Measurements from ENCODE around the gene F7.

Gene F7

DNA sequence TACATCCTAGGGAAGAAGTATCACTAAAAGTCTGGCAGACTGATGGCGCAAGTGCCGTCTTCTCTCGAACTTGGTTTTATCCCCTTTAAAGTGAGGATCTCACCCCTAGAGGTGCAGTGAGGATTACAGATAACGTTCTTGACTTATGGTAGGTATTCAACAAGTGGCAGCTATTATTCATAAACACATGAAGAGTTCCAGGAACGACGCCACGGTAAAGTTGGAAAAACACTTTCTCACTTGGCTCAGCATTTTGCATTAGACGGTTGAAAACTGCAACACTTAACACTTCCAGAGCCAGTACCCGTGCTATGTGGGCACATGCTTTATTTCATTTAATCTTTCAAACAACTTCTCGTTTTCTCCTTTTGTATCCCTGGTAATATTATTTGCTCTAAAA lies 61.6 kb downstream of the F7 start:
- Histone ChIP-seq H3K27me3 (ENCODE audit: low read depth, low read length) (no peaks in the 10 kb centered on the region; the same call in 1 of the 2 replicates), H3K4me3 (ENCODE audit: low read length) (no peak overlapping the region), H3K36me3 (replicated peaks; ENCODE audit: low read depth, low read length) (peaks cover 23% of the 10 kb centered on the region), H3K9ac (ENCODE audit: low read length) (no peak overlapping the region), H3K4me2 (ENCODE audit: low read length) (no peak overlapping the region), H3K9me3 (ENCODE audit: insufficient read depth, low read length) (no peaks in the 10 kb centered on the region), H3K27ac (ENCODE audit: low read length) (no peak overlapping the region), H3K4me1 (ENCODE audit: low read length) (peaks cover 6% of the 10 kb centered on the region), H2AFZ (ENCODE audit: low read depth, low read length) (no peak overlapping the region), H3K79me2 (ENCODE audit: low read length) (no peaks in the 10 kb centered on the region), H4K20me1 (ENCODE audit: insufficient read depth, low read length) (no peaks in the 10 kb centered on the region; the same call in 1 of the 2 replicates)
- TF ChIP-seq, protein P1, sequence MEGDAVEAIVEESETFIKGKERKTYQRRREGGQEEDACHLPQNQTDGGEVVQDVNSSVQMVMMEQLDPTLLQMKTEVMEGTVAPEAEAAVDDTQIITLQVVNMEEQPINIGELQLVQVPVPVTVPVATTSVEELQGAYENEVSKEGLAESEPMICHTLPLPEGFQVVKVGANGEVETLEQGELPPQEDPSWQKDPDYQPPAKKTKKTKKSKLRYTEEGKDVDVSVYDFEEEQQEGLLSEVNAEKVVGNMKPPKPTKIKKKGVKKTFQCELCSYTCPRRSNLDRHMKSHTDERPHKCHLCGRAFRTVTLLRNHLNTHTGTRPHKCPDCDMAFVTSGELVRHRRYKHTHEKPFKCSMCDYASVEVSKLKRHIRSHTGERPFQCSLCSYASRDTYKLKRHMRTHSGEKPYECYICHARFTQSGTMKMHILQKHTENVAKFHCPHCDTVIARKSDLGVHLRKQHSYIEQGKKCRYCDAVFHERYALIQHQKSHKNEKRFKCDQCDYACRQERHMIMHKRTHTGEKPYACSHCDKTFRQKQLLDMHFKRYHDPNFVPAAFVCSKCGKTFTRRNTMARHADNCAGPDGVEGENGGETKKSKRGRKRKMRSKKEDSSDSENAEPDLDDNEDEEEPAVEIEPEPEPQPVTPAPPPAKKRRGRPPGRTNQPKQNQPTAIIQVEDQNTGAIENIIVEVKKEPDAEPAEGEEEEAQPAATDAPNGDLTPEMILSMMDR (IDR thresholded peaks at IDR 0.05; ENCODE audit: low read depth, low read length): no peak
- no peak for TF ChIP-seq EZH2phosphoT487 (IDR thresholded peaks at IDR 0.05; ENCODE audit: low read depth)

DNA sequence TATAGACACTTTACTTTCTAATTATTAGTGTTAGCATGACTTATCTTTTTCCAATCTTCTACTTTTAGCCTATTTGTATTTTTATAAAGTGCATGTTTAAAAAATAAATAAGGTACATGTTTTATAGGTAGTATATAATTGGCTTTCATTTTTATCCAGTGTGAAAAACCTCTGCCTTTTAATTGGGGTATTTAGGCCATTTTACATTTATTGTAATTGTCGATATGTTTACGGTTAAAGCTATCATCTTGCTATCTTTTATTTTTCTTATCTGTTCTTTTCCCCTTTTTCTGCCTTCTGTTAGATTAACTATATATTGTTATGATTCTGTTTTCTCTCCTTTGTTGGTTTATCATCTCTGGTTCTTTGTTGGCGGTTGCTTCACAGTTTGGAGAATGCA lies 62.0 kb downstream of the F7 start:
- H3K9ac ChIP-seq (ENCODE audit: low read length): no peak overlapping the region
- H3K4me1 ChIP-seq (ENCODE audit: low read length): peaks cover 6% of the 10 kb centered on the region
- H3K36me3 ChIP-seq (replicated peaks; ENCODE audit: low read depth, low read length): peaks cover 27% of the 10 kb centered on the region
- H3K9me3 ChIP-seq (ENCODE audit: insufficient read depth, low read length): no peaks in the 10 kb centered on the region
- no peak overlapping the region for H3K4me3 ChIP-seq (ENCODE audit: low read length)
- TF ChIP-seq, protein P1 (IDR thresholded peaks at IDR 0.05; ENCODE audit: low read depth, low read length): no peak
- TF ChIP-seq EZH2phosphoT487 (IDR thresholded peaks at IDR 0.05; ENCODE audit: low read depth): no peak
- no peaks in the 10 kb centered on the region for H3K79me2 ChIP-seq (ENCODE audit: low read length)
- H3K27me3 ChIP-seq (ENCODE audit: low read depth, low read length): no peaks in the 10 kb centered on the region; the same call in 1 of the 2 replicates
- H2AFZ ChIP-seq (ENCODE audit: low read depth, low read length): no peak overlapping the region
- no peak overlapping the region for H3K4me2 ChIP-seq (ENCODE audit: low read length)
- H4K20me1 ChIP-seq (ENCODE audit: insufficient read depth, low read length): no peaks in the 10 kb centered on the region; the same call in 1 of the 2 replicates
- H3K27ac ChIP-seq (ENCODE audit: low read length): no peak overlapping the region

DNA sequence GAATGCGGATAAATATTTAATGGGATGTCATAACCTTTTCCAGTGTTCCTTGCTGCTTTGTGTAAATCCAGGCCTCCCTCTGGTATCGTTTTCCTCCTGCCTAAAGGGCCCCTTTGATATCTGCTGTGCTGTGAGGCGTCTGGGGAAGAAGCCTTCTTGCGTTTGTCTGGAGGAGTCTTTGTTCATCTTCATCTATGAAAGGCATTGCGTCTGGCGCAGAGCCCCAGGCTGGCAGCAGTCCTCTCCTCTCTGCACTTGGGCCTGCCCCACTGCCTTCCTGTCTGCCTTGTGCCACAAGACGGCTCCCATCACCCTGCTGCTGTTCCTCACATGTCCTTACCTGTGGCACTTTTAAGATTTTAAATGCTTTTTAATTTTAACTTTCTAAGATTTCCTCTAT lies 62.6 kb downstream of the F7 start:
- no peaks in the 10 kb centered on the region for H3K79me2 ChIP-seq (ENCODE audit: low read length)
- peaks cover 29% of the 10 kb centered on the region for H3K36me3 ChIP-seq (replicated peaks; ENCODE audit: low read depth, low read length)
- no peaks in the 10 kb centered on the region for H3K9me3 ChIP-seq (ENCODE audit: insufficient read depth, low read length)
- no peaks in the 10 kb centered on the region for H3K4me1 ChIP-seq (ENCODE audit: low read length)
- no peak overlapping the region for H3K4me2 ChIP-seq (ENCODE audit: low read length)
- H2AFZ ChIP-seq (ENCODE audit: low read depth, low read length): no peak overlapping the region
- no peaks in the 10 kb centered on the region for H3K27me3 ChIP-seq (ENCODE audit: low read depth, low read length)
- no peak overlapping the region for H3K27ac ChIP-seq (ENCODE audit: low read length)
- H3K4me3 ChIP-seq (ENCODE audit: low read length): no peak overlapping the region
- H3K9ac ChIP-seq (ENCODE audit: low read length): no peak overlapping the region
- no peak for TF ChIP-seq EZH2phosphoT487 (IDR thresholded peaks at IDR 0.05; ENCODE audit: low read depth)
- TF ChIP-seq, protein P1 (IDR thresholded peaks at IDR 0.05; ENCODE audit: low read depth, low read length): no peak
- no peaks in the 10 kb centered on the region; the same call in 1 of the 2 replicates for H4K20me1 ChIP-seq (ENCODE audit: insufficient read depth, low read length)

DNA sequence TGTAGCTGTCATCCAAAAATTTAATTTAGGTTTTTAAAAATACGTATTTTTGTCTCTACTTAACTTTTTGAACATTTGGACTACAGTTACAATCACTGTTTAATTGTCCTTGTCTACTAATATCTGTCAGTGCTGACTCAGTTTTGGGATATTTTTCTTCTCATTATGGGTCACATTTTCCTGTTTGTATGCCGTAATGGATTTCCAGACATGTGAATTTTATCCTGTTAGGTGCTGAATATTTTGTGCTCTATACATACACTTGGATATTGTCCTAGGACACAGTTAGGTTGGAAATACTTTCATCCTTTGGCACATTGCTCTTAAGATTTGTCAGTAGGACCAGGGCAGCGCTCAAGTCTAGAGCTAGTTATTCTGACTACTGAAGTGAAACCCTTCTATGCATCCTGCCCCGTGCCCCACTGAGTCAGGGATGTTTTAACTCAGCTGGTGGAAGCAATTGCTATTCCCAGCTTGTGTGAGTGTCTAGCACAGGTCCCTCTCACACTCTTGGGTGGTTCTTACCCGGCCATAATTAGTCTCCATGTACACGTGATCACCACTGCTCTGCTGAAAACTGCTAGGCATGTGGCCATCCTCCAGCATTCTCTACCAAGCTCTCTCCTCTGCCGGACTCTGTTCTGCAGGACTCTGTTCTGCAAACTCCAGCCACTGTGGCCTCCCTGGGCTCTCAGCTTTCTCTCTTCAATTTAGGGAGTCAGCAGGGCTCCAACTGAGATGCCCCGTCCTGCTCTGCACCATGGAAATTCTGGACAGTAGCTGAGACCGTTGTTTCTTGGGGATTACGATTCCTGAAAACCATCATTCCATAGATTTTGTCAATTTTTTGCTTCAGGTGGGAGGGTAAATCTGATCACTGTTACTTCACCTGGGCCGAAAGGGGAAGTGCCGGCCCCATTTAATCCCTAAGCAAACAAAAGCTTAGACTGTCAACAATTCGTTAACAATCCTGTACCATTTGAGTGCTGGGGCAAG lies 64.0 kb downstream of the F7 start:
- no peaks in the 10 kb centered on the region for H3K4me1 ChIP-seq (ENCODE audit: low read length)
- no peaks in the 10 kb centered on the region for H3K79me2 ChIP-seq (ENCODE audit: low read length)
- no peaks in the 10 kb centered on the region for H3K27me3 ChIP-seq (ENCODE audit: low read depth, low read length)
- no peaks in the 10 kb centered on the region for H3K9me3 ChIP-seq (ENCODE audit: insufficient read depth, low read length)
- no peak overlapping the region for H3K9ac ChIP-seq (ENCODE audit: low read length)
- H3K27ac ChIP-seq (ENCODE audit: low read length): no peak overlapping the region
- no peak overlapping the region for H3K4me3 ChIP-seq (ENCODE audit: low read length)
- H3K36me3 ChIP-seq (replicated peaks; ENCODE audit: low read depth, low read length): peaks cover 38% of the 10 kb centered on the region
- H4K20me1 ChIP-seq (ENCODE audit: insufficient read depth, low read length): no peaks in the 10 kb centered on the region; the same call in 1 of the 2 replicates
- no peak for TF ChIP-seq EZH2phosphoT487 (IDR thresholded peaks at IDR 0.05; ENCODE audit: low read depth)
- TF ChIP-seq, protein P1 (IDR thresholded peaks at IDR 0.05; ENCODE audit: low read depth, low read length): no peak
- no peak overlapping the region for H2AFZ ChIP-seq (ENCODE audit: low read depth, low read length)
- H3K4me2 ChIP-seq (ENCODE audit: low read length): no peak overlapping the region
